Mesenchymal stem cell (in vitro differentiated cells and primary cell): ENCODE measurements around the gene CERS5.

Experiments used
- DNase-seq: peaks from one replicate; pipeline ENCODE4 v3.0.0-alpha.2; 2013
- H2AFZ ChIP-seq: one replicate; pipeline ENCODE4 v1.6.1; 2013; ENCODE audit warnings: low read depth, mild to moderate bottlenecking, control low read depth, inconsistent platforms, low read length, moderate library complexity
- H2AK5ac ChIP-seq: 2 replicates; pipeline ENCODE4 v1.6.1; 2013; ENCODE audit warnings: low read length, moderate library complexity, mild to moderate bottlenecking, inconsistent platforms; ENCODE audit not compliant: severe bottlenecking
- H2BK120ac ChIP-seq: one replicate; pipeline ENCODE4 v1.6.1; 2013; ENCODE audit warnings: low read depth, mild to moderate bottlenecking, inconsistent platforms, low read length, moderate library complexity
- H2BK12ac ChIP-seq, 2 experiments: one replicate each; pipeline ENCODE4 v1.6.1; 2013; ENCODE audit warnings: inconsistent platforms in 2 of 2, low read length in 2 of 2, mild to moderate bottlenecking in 2 of 2, moderate library complexity in 2 of 2, control low read depth in 1 of 2
- H2BK15ac ChIP-seq: one replicate; pipeline ENCODE4 v1.6.1; 2013; ENCODE audit warnings: mild to moderate bottlenecking, low read depth, inconsistent platforms; ENCODE audit not compliant: poor library complexity, severe bottlenecking
- H2BK5ac ChIP-seq: 2 replicates; pipeline ENCODE4 v1.6.1; 2013; ENCODE audit warnings: low read depth, mild to moderate bottlenecking, low read length, control low read depth, inconsistent platforms; ENCODE audit not compliant: poor library complexity, severe bottlenecking
- H3K14ac ChIP-seq, 2 experiments: one replicate each; pipeline ENCODE4 v1.6.1; 2013; ENCODE audit warnings: inconsistent platforms in 2 of 2, low read length in 2 of 2, control low read depth in 1 of 2, mild to moderate bottlenecking in 1 of 2, moderate library complexity in 1 of 2
- H3K18ac ChIP-seq, 2 experiments: one replicate each; pipeline ENCODE4 v1.6.1; 2013; ENCODE audit warnings: inconsistent platforms in 2 of 2, low read length in 2 of 2, control low read depth in 1 of 2, low read depth in 1 of 2, mild to moderate bottlenecking in 1 of 2
- H3K23ac ChIP-seq, 2 experiments: one replicate each; pipeline ENCODE4 v1.6.1; 2013; ENCODE audit warnings: inconsistent platforms in 2 of 2, low read length in 2 of 2, mild to moderate bottlenecking in 2 of 2, moderate library complexity in 2 of 2, control low read depth in 1 of 2
- H3K27ac ChIP-seq: 2 replicates; pipeline ENCODE4 v1.5.1; 2013; ENCODE audit warnings: mild to moderate bottlenecking, moderate library complexity, low read length, control low read depth, inconsistent platforms; ENCODE audit not compliant: poor library complexity, severe bottlenecking
- H3K27me3 ChIP-seq, 2 experiments: 2 replicates each; pipeline versions ENCODE4 v1.6.1 to v1.7.0; 2013; ENCODE audit warnings: low read length in 2 of 2, mild to moderate bottlenecking in 2 of 2, moderate library complexity in 2 of 2, control low read depth in 1 of 2, inconsistent platforms in 1 of 2; ENCODE audit not compliant: control insufficient read depth in 1 of 2, insufficient read depth in 1 of 2
- H3K36me3 ChIP-seq, 2 experiments: 2 replicates each; pipeline versions ENCODE4 v1.6.1 to v1.7.0; 2013; ENCODE audit warnings: low read length in 2 of 2, control low read depth in 1 of 2, inconsistent platforms in 1 of 2, low read depth in 1 of 2, mild to moderate bottlenecking in 1 of 2; ENCODE audit not compliant: insufficient read depth in 2 of 2, control insufficient read depth in 1 of 2
- H3K4ac ChIP-seq, 2 experiments: one replicate each; pipeline ENCODE4 v1.6.1; 2013; ENCODE audit warnings: inconsistent platforms in 2 of 2, low read length in 2 of 2, mild to moderate bottlenecking in 2 of 2, moderate library complexity in 2 of 2, control low read depth in 1 of 2, low read depth in 1 of 2
- H3K4me1 ChIP-seq: 2 replicates; pipeline ENCODE4 v1.6.1; 2013; ENCODE audit warnings: low read depth, low read length, control low read depth; ENCODE audit not compliant: control insufficient read depth, insufficient read depth
- H3K4me2 ChIP-seq: 2 replicates; pipeline ENCODE4 v1.6.1; 2013; ENCODE audit warnings: low read length, mild to moderate bottlenecking, inconsistent platforms; ENCODE audit not compliant: poor library complexity, severe bottlenecking
- H3K4me3 ChIP-seq, 2 experiments: 2 replicates each; pipeline versions ENCODE4 v1.5.1 to v1.7.0; 2013; ENCODE audit warnings: low read length in 2 of 2, mild to moderate bottlenecking in 2 of 2, control low read depth in 1 of 2, low read depth in 1 of 2; ENCODE audit not compliant: insufficient read depth in 1 of 2
- H3K79me1 ChIP-seq: replicated peaks from 2 replicates; pipeline ENCODE4 v1.6.1; 2013; ENCODE audit warnings: mild to moderate bottlenecking, control low read depth, low read length, inconsistent platforms; ENCODE audit not compliant: poor library complexity, severe bottlenecking
- H3K9ac ChIP-seq: 2 replicates; pipeline ENCODE4 v1.7.0; 2013; ENCODE audit warnings: mild to moderate bottlenecking, low read length, moderate library complexity
- H3K9me3 ChIP-seq: 2 replicates; pipeline ENCODE4 v1.7.0; 2013; ENCODE audit warnings: mild to moderate bottlenecking, low read length; ENCODE audit not compliant: control insufficient read depth
- H4K8ac ChIP-seq: one replicate; pipeline ENCODE4 v1.6.1; 2013; ENCODE audit warnings: inconsistent platforms, mild to moderate bottlenecking, low read length, moderate library complexity
- H4K91ac ChIP-seq: one replicate; pipeline ENCODE4 v1.6.1; 2013; ENCODE audit warnings: mild to moderate bottlenecking, low read length, inconsistent platforms
- WGBS: methylation state at CpG from one replicate; pipeline ENCODE4 v1.1.7; 2013; ENCODE audit warnings: mixed read lengths; 5-methylcytosine and 5-hydroxymethylcytosine counted together

The CERS5 gene

GRCh38 chr12:50088577-50089335 is 78.4 kb downstream of the CERS5 start:
- H3K27me3 ChIP-seq, result no peaks in the 10 kb centered on the region
- no peak overlapping the region for H4K91ac ChIP-seq
- no peak overlapping the region for H2BK120ac ChIP-seq
- no peak overlapping the region for H3K14ac ChIP-seq
- H2AK5ac ChIP-seq, result no peak overlapping the region
- peaks cover 9% of the 10 kb centered on the region for H3K4me1 ChIP-seq
- H3K18ac ChIP-seq, result no peak overlapping the region
- H3K9ac ChIP-seq, result peak overlapping the region; percentile 75
- H3K4ac ChIP-seq, result no peak overlapping the region
- H3K4me2 ChIP-seq, result no peak overlapping the region
- no peak overlapping the region for H2BK15ac ChIP-seq
- H2BK12ac ChIP-seq, result no peak overlapping the region
- H3K23ac ChIP-seq, result no peak overlapping the region
- peak; percentile 68 for DNase-seq
- H2BK5ac ChIP-seq, result no peak overlapping the region
- H3K9me3 ChIP-seq, result no peaks in the 10 kb centered on the region
- WGBS, result 56% methylated on average over 3 of the region's 3 CpGs
- H2AFZ ChIP-seq, result no peak overlapping the region
- no peak overlapping the region for H4K8ac ChIP-seq
- peaks cover 19% of the 10 kb centered on the region for H3K79me1 ChIP-seq
- H3K27ac ChIP-seq, result no peak overlapping the region
- H3K4me3 ChIP-seq, result peak overlapping the region in 1 of 2 experiments; percentile 48
- peaks cover 48 to 61% of the 10 kb centered on the region in 2 experiments for H3K36me3 ChIP-seq

GRCh38 chr12:50087995-50088394 is 79.2 kb downstream of the CERS5 start:
- peak overlapping the region in 1 of 2 experiments; percentile 48 for H3K4me3 ChIP-seq
- no peak overlapping the region for H3K4me2 ChIP-seq
- H2BK5ac ChIP-seq, result no peak overlapping the region
- DNase-seq, result peak; percentile 54
- H3K4me1 ChIP-seq, result peaks cover 9% of the 10 kb centered on the region
- H2AK5ac ChIP-seq, result no peak overlapping the region
- peaks cover 18% of the 10 kb centered on the region for H3K79me1 ChIP-seq
- H2BK12ac ChIP-seq, result no peak overlapping the region
- H3K27me3 ChIP-seq, result no peaks in the 10 kb centered on the region
- H3K4ac ChIP-seq, result no peak overlapping the region
- no peak overlapping the region for H2AFZ ChIP-seq
- H2BK15ac ChIP-seq, result no peak overlapping the region
- H2BK120ac ChIP-seq, result no peak overlapping the region
- no peak overlapping the region for H4K91ac ChIP-seq
- no peak overlapping the region for H3K18ac ChIP-seq
- peak overlapping the region; percentile 98 for H3K9ac ChIP-seq
- 34% methylated on average over 3 of the region's 3 CpGs for WGBS
- peaks cover 40 to 53% of the 10 kb centered on the region in 2 experiments for H3K36me3 ChIP-seq
- H4K8ac ChIP-seq, result no peak overlapping the region
- no peak overlapping the region for H3K23ac ChIP-seq
- H3K27ac ChIP-seq, result peak overlapping the region; percentile 10
- no peaks in the 10 kb centered on the region for H3K9me3 ChIP-seq
- H3K14ac ChIP-seq, result no peak overlapping the region

GRCh38 chr12:50087151-50087550 is 80.0 kb downstream of the CERS5 start:
- Histone ChIP-seq H3K4ac (no peak overlapping the region), H2BK5ac (no peak overlapping the region), H3K14ac (no peak overlapping the region), H3K9ac (peak overlapping the region; percentile 98), H2BK15ac (no peak overlapping the region), H4K91ac (no peak overlapping the region), H2BK120ac (no peak overlapping the region), H2BK12ac (no peak overlapping the region), H3K23ac (no peak overlapping the region), H3K27me3 (no peaks in the 10 kb centered on the region), H3K18ac (no peak overlapping the region), H3K4me2 (no peak overlapping the region), H3K9me3 (no peaks in the 10 kb centered on the region), H4K8ac (no peak overlapping the region), H3K36me3 (peaks cover 35 to 47% of the 10 kb centered on the region in 2 experiments), H2AFZ (no peak overlapping the region), H3K4me1 (peaks cover 9% of the 10 kb centered on the region), H3K79me1 (peaks cover 18% of the 10 kb centered on the region), H3K4me3 (no peak overlapping the region), H3K27ac (peak overlapping the region; percentile 10), H2AK5ac (no peak overlapping the region)
- DNase-seq, result no peak
- 97% methylated on average over 9 of the region's 9 CpGs for WGBS

- Histone ChIP-seq H4K91ac (no peak overlapping the region), H3K18ac (no peak overlapping the region), H3K27ac (peak overlapping the region; percentile 70), H3K4ac (no peak overlapping the region), H2BK120ac (no peak overlapping the region), H3K4me3 (peak overlapping the region in 1 of 2 experiments; percentile 85), H3K23ac (no peak overlapping the region), H2AK5ac (no peak overlapping the region), H3K14ac (no peak overlapping the region), H2BK15ac (no peak overlapping the region), H2BK5ac (no peak overlapping the region), H3K27me3 (no peaks in the 10 kb centered on the region), H3K4me1 (peaks cover 9% of the 10 kb centered on the region), H2BK12ac (no peak overlapping the region), H3K9me3 (no peaks in the 10 kb centered on the region), H3K79me1 (peaks cover 16% of the 10 kb centered on the region), H2AFZ (no peak overlapping the region), H3K36me3 (peaks cover 29 to 37% of the 10 kb centered on the region in 2 experiments), H4K8ac (no peak overlapping the region), H3K4me2 (peak overlapping the region; percentile 75), H3K9ac (peak overlapping the region; percentile 98)
- no peak for DNase-seq
- WGBS, result 92% methylated on average over 5 of the region's 5 CpGs
Measured at GRCh38 chr12:50086148-50086547, 81.0 kb downstream of the CERS5 start.
